ENCODE data around the gene STK32C. TPM values are rescaled to one million over a fixed set of nuclear protein-coding genes. Genes with fewer than 3 reads are reported as not detected.

Gene STK32C
- total RNA-seq, 3 donors from 2014 or later: 5.6 to 12.8 (median 11.7) TPM

GRCh38 chr10:132243626-132244025 lies 64.1 kb downstream of the STK32C start:
- no peak for DNase-seq (ENCODE audit: low spot score in 2 of 2)
- Histone ChIP-seq H3K27ac (no peak overlapping the region), H3K4me1 (no peaks in the 10 kb centered on the region), H3K27me3 (no peaks in the 10 kb centered on the region), H3K4me3 (no peak overlapping the region), H3K36me3 (no peaks in the 10 kb centered on the region), H3K9me3 (no peaks in the 10 kb centered on the region)
- intact Hi-C loops (cut with DNase I; ENCODE audit: low total_unique reads): no loop called here
- TF ChIP-seq POLR2AphosphoS5 (IDR thresholded peaks at IDR 0.05): no peak
- no peak for TF ChIP-seq CTCF (IDR thresholded peaks at IDR 0.05)
- no peak for TF ChIP-seq POLR2A (IDR thresholded peaks at IDR 0.05)

DNA sequence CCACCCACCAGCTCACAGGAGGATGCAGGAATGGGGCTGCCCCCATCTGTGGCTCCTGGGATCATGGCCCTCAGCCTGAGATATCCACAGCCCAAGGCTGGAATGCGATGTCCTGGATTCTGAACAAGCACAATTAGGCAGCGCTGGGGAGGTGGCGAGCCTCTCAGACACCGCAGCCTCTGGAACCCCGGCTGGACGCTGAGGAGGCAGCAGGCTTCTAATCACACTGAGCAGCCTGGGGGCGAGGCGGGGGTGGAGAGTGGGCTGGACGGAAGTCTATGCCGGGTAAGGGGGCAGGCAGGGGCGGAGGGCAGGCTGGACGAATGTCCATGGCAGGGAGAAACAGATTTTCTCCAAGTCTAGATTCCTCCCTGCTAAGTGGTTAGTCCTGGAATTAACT lies 64.6 kb downstream of the STK32C start:
- Histone ChIP-seq H3K27me3 (no peaks in the 10 kb centered on the region), H3K27ac (no peak overlapping the region), H3K4me1 (no peaks in the 10 kb centered on the region), H3K4me3 (no peak overlapping the region), H3K36me3 (no peaks in the 10 kb centered on the region), H3K9me3 (no peaks in the 10 kb centered on the region)
- intact Hi-C loops (cut with DNase I; ENCODE audit: low total_unique reads): no loop called here
- no peak for DNase-seq (ENCODE audit: low spot score in 2 of 2)
- no peak for TF ChIP-seq CTCF (IDR thresholded peaks at IDR 0.05)
- TF ChIP-seq POLR2A (IDR thresholded peaks at IDR 0.05): no peak
- TF ChIP-seq POLR2AphosphoS5 (IDR thresholded peaks at IDR 0.05): no peak

DNA sequence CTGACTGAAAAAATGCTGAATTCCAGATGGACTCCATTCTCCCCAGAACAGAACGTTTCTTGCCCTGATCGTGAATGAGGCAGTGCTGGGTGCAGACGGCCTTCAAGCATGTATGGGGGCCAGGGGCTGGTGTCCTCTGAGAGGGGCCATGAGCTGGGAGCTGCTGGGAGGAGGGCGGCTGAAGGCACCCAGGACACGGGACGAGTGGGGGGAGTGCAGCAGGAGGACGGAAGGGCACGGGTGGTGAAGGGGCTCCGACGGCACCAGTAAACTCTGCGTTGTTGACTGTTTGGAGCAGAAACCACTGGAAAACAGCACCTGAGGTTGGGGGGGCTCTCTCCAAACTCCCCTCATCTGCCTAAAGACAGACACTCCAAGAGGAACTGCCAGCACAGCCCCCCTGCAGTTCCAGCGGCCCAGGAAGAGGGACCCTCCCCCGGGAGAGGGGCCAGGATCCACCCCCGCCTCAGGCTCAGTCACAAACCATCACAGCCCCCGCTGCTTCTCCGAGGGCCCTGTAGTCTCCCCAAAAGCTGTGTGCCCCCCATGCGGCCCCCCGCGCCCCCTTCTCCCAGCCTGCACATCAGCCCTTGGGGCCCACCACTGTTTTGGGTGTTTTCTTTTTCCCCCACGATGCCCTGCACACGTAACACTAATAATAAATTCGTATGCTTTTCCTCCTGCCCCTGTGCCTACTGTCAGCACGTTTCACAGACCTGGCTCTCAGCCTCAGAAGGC lies 65.5 kb downstream of the STK32C start:
- TF ChIP-seq POLR2AphosphoS5 (IDR thresholded peaks at IDR 0.05) (no peak), CTCF (IDR thresholded peaks at IDR 0.05) (no peak), POLR2A (IDR thresholded peaks at IDR 0.05) (no peak)
- Histone ChIP-seq H3K4me1 (no peaks in the 10 kb centered on the region), H3K27ac (no peak overlapping the region), H3K9me3 (no peaks in the 10 kb centered on the region), H3K4me3 (no peak overlapping the region), H3K27me3 (no peaks in the 10 kb centered on the region), H3K36me3 (no peaks in the 10 kb centered on the region)
- no peak for DNase-seq (ENCODE audit: low spot score in 2 of 2)
- intact Hi-C loops (cut with DNase I; ENCODE audit: low total_unique reads): no loop called here

- no peak overlapping the region for H3K27ac ChIP-seq
- no peak for DNase-seq (ENCODE audit: low spot score in 2 of 2)
- intact Hi-C loops (cut with DNase I; ENCODE audit: low total_unique reads): no loop called here
- no peaks in the 10 kb centered on the region for H3K36me3 ChIP-seq
- no peak overlapping the region for H3K4me3 ChIP-seq
- H3K9me3 ChIP-seq: no peaks in the 10 kb centered on the region
- no peaks in the 10 kb centered on the region for H3K27me3 ChIP-seq
- H3K4me1 ChIP-seq: no peaks in the 10 kb centered on the region
- TF ChIP-seq POLR2AphosphoS5 (IDR thresholded peaks at IDR 0.05): no peak
- TF ChIP-seq POLR2A (IDR thresholded peaks at IDR 0.05): no peak
- TF ChIP-seq CTCF (IDR thresholded peaks at IDR 0.05): no peak
Observed at GRCh38 chr10:132241496-132241895, 66.3 kb downstream of the STK32C start.

DNA sequence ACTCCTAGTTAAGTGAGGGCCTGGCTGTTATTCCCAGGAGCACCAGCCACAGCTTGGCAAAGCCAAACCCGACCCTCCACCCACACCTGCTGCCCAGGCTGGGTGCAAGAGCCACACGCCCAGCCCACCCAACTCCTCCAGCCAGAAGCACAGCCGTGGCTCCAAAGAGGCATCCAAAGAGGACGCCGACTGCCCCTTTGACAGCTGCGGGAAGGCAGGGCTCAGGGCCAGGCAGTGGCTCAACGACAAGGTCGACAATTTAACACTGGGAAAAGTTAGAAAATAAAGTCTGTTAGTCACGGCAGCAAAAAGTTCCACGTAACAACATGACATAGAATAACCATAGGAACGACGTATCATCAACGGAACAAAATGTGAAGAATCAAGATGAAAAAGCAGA lies 66.7 kb downstream of the STK32C start:
- no peaks in the 10 kb centered on the region for H3K27me3 ChIP-seq
- H3K36me3 ChIP-seq: no peaks in the 10 kb centered on the region
- H3K4me1 ChIP-seq: no peaks in the 10 kb centered on the region
- no peaks in the 10 kb centered on the region for H3K9me3 ChIP-seq
- intact Hi-C loops (cut with DNase I; ENCODE audit: low total_unique reads): no loop called here
- DNase-seq (ENCODE audit: low spot score in 2 of 2): no peak
- H3K27ac ChIP-seq: no peak overlapping the region
- no peak overlapping the region for H3K4me3 ChIP-seq
- TF ChIP-seq POLR2A (IDR thresholded peaks at IDR 0.05): no peak
- no peak for TF ChIP-seq POLR2AphosphoS5 (IDR thresholded peaks at IDR 0.05)
- no peak for TF ChIP-seq CTCF (IDR thresholded peaks at IDR 0.05)

All from breast epithelium (tissue), 4 donors.